ENCODE data around the gene SERPINE1.

DNA sequence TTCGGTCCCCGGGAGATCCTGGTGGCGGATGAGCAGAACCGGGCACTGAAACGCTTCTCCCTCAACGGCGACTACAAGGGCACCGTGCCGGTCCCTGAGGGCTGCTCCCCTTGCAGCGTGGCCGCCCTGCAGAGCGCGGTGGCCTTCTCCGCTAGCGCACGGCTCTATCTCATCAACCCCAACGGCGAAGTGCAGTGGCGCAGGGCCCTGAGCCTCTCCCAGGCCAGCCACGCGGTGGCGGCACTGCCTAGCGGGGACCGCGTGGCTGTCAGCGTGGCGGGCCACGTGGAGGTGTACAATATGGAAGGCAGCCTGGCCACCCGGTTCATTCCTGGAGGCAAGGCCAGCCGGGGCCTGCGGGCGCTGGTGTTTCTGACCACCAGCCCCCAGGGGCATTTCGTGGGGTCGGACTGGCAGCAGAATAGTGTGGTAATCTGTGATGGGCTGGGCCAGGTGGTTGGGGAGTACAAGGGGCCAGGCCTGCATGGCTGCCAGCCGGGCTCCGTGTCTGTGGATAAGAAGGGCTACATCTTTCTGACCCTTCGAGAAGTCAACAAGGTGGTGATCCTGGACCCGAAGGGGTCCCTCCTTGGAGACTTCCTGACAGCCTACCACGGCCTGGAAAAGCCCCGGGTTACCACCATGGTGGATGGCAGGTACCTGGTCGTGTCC, 37.9 kb upstream of the SERPINE1 start:
- TF ChIP-seq, protein P1, sequence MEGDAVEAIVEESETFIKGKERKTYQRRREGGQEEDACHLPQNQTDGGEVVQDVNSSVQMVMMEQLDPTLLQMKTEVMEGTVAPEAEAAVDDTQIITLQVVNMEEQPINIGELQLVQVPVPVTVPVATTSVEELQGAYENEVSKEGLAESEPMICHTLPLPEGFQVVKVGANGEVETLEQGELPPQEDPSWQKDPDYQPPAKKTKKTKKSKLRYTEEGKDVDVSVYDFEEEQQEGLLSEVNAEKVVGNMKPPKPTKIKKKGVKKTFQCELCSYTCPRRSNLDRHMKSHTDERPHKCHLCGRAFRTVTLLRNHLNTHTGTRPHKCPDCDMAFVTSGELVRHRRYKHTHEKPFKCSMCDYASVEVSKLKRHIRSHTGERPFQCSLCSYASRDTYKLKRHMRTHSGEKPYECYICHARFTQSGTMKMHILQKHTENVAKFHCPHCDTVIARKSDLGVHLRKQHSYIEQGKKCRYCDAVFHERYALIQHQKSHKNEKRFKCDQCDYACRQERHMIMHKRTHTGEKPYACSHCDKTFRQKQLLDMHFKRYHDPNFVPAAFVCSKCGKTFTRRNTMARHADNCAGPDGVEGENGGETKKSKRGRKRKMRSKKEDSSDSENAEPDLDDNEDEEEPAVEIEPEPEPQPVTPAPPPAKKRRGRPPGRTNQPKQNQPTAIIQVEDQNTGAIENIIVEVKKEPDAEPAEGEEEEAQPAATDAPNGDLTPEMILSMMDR (IDR thresholded peaks at IDR 0.05; ENCODE audit: low read depth, low read length), result no peak
- TF ChIP-seq POLR2A (IDR thresholded peaks at IDR 0.05; ENCODE audit: extremely low read depth, insufficient read length), result no peak
- TF ChIP-seq, protein P2, sequence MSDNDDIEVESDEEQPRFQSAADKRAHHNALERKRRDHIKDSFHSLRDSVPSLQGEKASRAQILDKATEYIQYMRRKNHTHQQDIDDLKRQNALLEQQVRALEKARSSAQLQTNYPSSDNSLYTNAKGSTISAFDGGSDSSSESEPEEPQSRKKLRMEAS (IDR thresholded peaks at IDR 0.05; ENCODE audit: low read depth, low read length), result no peak
